Caki2 (cell line): ENCODE results near the gene EID2. TPM values are rescaled to one million over a fixed set of nuclear protein-coding genes. Genes with fewer than 3 reads are reported as not detected.

ENCODE experiments used
- DNase-seq: peaks from one replicate; pipeline ENCODE4 v3.0.0-alpha.2; 2015; ENCODE audit warnings: low read depth
- in situ Hi-C: cut with HindIII; loops from 2 replicates; pipeline ENCODE4 v1.10.0; 2016; ENCODE audit warnings: low sequenced_read_pairs, low pct_unique_long_range_greater_than_20kb, mixed read lengths
- total RNA-seq: library from RNA; depleted of rRNA; stranded (reverse); fragments of >200 nt; shearing (Covaris generic); gene quantifications from 2 replicates; pipeline ENCODE4 v1.2.3, GENCODE V29; 2014; ENCODE audit warnings: low replicate concordance

Gene EID2
- total RNA-seq, 1 experiment from 2014 or later = 16.4 TPM

- in situ Hi-C loops = loop anchor here (25.0 kb wide), 1 partner anchor 119 kb away; the partner anchor contains the start of gene LGALS16
- DNase-seq = no peak
These were observed 3.5 kb upstream of the EID2 start for GRCh38 chr19:39543477-39543857.

GRCh38 chr19:39542206-39542605 is 2.2 kb upstream of the EID2 start:
- in situ Hi-C loops = loop anchor here (25.0 kb wide), 1 partner anchor 120 kb away; the partner anchor contains the start of gene LGALS16

GRCh38 chr19:39540333-39540673 is 342 bp upstream of the EID2 start:
- in situ Hi-C loops = loop anchor here (25.0 kb wide), 1 partner anchor 122 kb away; the partner anchor contains the start of gene LGALS16
- no peak for DNase-seq

More at GRCh38 chr19:39542206-39542605, 2.2 kb upstream of the EID2 start:
- DNase-seq = no peak

- DNase-seq = no peak
- in situ Hi-C loops = loop anchor here (25.0 kb wide), 1 partner anchor 123 kb away; the partner anchor contains the start of gene LGALS16
These were observed 820 bp downstream of the EID2 start for GRCh38 chr19:39539165-39539517.

- DNase-seq = no peak
- in situ Hi-C loops = loop anchor here (25.0 kb wide), 1 partner anchor 129 kb away; the partner anchor contains the start of gene LGALS16
These were observed 6.2 kb downstream of the EID2 start for GRCh38 chr19:39533791-39534190.

GRCh38 chr19:39533003-39533512 is 6.9 kb downstream of the EID2 start:
- in situ Hi-C loops = loop anchor here (25.0 kb wide), 1 partner anchor 129 kb away; the partner anchor contains the start of gene LGALS16
- DNase-seq = no peak

GRCh38 chr19:39532233-39533002 is 7.5 kb downstream of the EID2 start, which contains the start of gene EID2B:
Gene EID2B, minus strand, starts transcription at chr19:39532852. Its CDS starts 50 bp downstream, at chr19:39532802.
- in situ Hi-C loops = loop anchor here (25.0 kb wide), 1 partner anchor 130 kb away; the partner anchor contains the start of gene LGALS16
- peak; percentile 88 for DNase-seq

GRCh38 chr19:39531834-39532232 is 8.1 kb downstream of the EID2 start:
- DNase-seq = no peak
- in situ Hi-C loops = loop anchor here (25.0 kb wide), 1 partner anchor 130 kb away; the partner anchor contains the start of gene LGALS16

- in situ Hi-C loops = loop anchor here (25.0 kb wide), 1 partner anchor 137 kb away; the partner anchor contains the start of gene LGALS16
- DNase-seq = no peak
These were observed 14.8 kb downstream of the EID2 start for GRCh38 chr19:39525205-39525604.

- DNase-seq = peak; percentile 67
- in situ Hi-C loops = no loop called here
These were observed 15.5 kb downstream of the EID2 start for GRCh38 chr19:39524495-39524894.

- in situ Hi-C loops = no loop called here
- DNase-seq = no peak
These were observed 19.1 kb downstream of the EID2 start for GRCh38 chr19:39520541-39521484.

GRCh38 chr19:39518975-39519374 is 21.0 kb downstream of the EID2 start:
- in situ Hi-C loops = no loop called here
- no peak for DNase-seq

GRCh38 chr19:39518458-39518857 is 21.5 kb downstream of the EID2 start:
- in situ Hi-C loops = no loop called here
- no peak for DNase-seq

GRCh38 chr19:39517432-39517831 is 22.5 kb downstream of the EID2 start:
- DNase-seq = no peak
- in situ Hi-C loops = no loop called here

- no peak for DNase-seq
- in situ Hi-C loops = no loop called here
These were observed 23.7 kb downstream of the EID2 start for GRCh38 chr19:39516270-39516669.

GRCh38 chr19:39515551-39516191 is 24.3 kb downstream of the EID2 start:
- in situ Hi-C loops = no loop called here
- DNase-seq = no peak

GRCh38 chr19:39514840-39515550 is 25.0 kb downstream of the EID2 start, which contains the start of gene SELENOV:
Gene SELENOV, plus strand, starts transcription at chr19:39515139. Its CDS starts 74 bp downstream, at chr19:39515213.
- in situ Hi-C loops = no loop called here

More at GRCh38 chr19:39514840-39515550, 25.0 kb downstream of the EID2 start, which contains the start of gene SELENOV:
- DNase-seq = no peak
